HG03175 (cell line): ENCODE results near the gene ZNF883.

Experiments
- ATAC-seq: cut with Tn5 transposase; IDR thresholded peaks from one replicate; pipeline ENCODE4 v1.9.1; 2021; ENCODE audit warnings: mild to moderate bottlenecking, moderate library complexity; ENCODE audit not compliant: unreplicated experiment

The ZNF883 gene

DNA sequence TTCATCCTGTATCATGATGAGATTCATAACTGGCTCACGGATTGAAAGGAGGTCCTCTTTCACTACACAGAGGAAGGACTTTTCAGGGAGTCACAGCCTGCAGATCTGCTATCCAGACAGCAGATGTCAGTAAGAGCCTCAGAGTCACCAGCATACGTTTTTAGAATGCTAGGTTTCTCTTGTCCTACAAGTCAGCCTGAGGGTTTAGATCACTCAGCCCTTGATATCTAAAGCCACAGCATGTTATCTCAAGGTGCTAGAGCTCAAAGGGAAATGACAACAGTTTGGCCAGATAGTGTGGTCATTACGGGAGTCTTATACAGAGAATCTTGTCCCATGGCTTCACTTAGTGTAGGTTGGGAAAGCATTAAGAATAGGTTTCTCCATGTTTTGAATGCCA lies 90.4 kb downstream of the ZNF883 start:
- ATAC-seq: peak; percentile 43

DNA sequence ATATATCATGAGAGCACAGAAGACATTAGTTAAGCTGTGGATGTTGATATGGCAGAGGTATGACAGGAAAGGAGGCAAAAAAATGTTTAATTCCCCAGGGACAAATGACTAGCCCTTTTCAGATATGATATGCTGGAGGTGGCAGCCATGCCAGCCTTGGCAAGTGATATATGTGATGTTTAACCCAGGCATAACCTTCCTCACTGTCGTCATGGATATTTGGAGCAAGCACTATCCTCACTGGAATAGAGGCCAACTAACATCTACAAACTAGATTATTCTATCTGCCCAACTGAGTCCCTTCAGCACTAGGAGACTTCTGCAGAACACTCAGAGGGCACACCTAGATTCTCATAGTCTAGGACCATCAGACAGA lies 94.0 kb downstream of the ZNF883 start:
- ATAC-seq: no peak

DNA sequence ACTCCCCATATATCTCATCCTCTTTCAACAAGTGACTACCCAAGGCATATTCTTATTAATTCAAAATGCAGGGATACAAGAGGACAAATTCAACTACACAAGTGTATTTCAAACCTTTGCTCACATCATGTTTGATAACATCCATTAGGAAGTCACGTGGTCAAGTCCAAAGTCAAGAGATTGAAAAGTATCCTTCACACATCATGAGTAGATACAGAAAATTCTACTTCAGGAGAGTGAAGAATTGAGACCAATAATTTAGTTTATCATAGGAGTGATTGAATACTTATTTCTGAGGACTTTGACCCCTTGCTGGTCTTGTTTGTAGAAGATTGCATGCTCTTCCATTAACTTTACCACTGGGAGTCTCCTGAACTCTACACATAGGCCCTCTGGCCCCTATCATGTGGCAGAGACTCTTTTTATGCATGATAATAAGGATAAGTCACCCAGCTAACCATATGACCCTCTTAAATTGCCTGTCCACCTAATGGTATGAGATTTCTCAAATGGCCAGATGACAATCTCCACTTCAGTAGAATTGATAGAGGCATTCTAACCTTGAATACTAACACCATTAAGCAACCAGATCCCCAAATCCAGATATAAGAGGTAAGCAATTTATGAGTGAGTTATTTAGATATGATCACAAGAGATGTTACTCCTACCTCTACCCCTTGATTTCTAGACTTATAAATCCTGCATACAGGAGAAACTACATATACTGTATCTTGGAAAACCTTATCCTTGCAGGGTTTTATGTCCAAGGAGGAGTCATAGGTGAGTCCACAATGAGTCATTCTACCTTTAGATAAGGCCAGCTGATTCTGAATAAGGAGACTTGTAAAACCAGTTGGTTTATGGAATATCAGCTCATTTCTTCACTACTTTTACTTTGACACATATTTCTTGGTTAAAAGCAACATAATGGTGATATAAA lies 94.7 kb downstream of the ZNF883 start:
- no peak for ATAC-seq

DNA sequence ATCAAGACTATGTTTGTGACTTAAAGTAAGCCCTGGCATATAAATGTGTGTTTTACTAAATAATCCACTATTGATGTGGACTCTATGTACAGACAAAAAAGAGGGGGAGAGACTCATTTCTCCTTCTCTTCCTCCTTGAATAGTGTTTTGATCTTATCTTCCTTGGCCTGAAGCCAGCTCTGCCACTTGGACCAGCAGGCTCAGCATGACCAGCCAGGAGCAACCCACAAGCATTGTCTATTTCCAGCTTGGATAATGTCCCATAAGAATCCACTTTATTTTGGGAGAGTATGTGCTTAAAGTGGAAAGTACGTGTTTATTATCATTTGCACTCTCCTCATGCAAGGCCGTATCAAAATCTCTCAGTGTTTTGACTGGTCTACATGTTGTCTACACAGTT lies 97.5 kb downstream of the ZNF883 start:
- no peak for ATAC-seq

DNA sequence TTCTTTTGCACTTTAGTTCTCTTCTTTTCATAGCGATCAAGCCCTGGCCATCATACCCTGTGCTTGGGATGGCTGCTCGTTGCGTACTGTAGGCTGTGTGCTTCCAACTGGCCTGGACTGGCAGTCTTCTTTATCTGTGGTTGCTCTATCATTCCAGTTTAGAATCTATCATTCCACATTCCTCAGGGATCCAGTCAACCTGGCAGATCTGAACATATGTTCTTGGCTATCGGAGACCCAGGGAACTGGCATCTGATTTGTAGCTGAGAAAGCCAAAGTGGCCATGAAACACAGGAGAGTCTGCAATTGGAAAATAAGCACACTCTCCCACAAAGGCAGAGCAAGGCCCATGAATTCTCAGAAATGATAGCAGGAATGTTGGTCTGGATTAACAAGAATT lies 98.7 kb downstream of the ZNF883 start:
- no peak for ATAC-seq

DNA sequence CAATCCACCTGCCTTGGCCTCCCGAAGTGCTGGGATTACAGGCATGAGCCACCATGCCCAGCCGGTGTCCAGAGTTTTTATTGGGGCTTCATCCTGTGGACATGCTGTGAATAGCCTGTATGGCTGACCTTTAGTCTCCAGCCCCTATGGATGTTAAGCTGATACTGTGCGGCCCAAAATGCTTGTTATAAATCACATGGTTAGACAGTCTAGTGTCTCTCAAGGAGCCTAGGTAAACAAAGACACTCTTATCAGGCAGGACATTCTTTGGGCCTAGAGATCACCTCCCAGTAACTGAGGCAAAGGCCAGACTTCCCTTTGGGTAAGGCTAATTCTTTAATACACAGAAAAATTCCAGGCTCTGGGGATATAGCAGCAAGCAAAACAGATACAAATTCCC lies 99.4 kb downstream of the ZNF883 start:
- ATAC-seq: no peak

DNA sequence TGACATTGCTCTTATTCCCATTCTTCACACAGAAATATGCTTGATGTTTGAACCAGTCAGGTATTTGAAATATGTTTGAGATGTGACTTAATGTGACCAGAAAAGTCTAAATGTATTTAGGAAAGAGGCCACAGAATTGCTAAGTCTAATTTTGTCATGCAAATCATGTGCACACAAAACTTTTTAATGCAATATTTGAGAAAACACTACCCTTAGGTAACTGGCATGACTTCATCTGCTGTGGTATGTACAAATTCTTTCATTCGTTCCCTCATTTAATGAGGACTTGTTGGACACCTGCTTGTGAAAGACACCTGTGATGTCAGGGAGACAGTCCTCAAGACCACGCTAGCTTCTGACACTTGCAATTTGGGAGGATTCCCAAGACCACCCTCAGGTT lies 100.3 kb downstream of the ZNF883 start:
- ATAC-seq: no peak
